HG03378 (cell line): ENCODE results near the gene IL17REL.

Experiments
- ATAC-seq: cut with Tn5 transposase; IDR thresholded peaks from one replicate; pipeline ENCODE4 v1.9.1; 2021; ENCODE audit warnings: mild to moderate bottlenecking, moderate library complexity; ENCODE audit not compliant: unreplicated experiment

The IL17REL gene

GRCh38 chr22:50008151-50009040 lies 4.2 kb downstream of the IL17REL start:
- ATAC-seq, result no peak

GRCh38 chr22:50007057-50007511 lies 5.5 kb downstream of the IL17REL start:
- no peak for ATAC-seq

GRCh38 chr22:50004918-50005317 lies 7.6 kb downstream of the IL17REL start:
- no peak for ATAC-seq

- no peak for ATAC-seq
These were observed 9.8 kb downstream of the IL17REL start for GRCh38 chr22:50002791-50003190.

DNA sequence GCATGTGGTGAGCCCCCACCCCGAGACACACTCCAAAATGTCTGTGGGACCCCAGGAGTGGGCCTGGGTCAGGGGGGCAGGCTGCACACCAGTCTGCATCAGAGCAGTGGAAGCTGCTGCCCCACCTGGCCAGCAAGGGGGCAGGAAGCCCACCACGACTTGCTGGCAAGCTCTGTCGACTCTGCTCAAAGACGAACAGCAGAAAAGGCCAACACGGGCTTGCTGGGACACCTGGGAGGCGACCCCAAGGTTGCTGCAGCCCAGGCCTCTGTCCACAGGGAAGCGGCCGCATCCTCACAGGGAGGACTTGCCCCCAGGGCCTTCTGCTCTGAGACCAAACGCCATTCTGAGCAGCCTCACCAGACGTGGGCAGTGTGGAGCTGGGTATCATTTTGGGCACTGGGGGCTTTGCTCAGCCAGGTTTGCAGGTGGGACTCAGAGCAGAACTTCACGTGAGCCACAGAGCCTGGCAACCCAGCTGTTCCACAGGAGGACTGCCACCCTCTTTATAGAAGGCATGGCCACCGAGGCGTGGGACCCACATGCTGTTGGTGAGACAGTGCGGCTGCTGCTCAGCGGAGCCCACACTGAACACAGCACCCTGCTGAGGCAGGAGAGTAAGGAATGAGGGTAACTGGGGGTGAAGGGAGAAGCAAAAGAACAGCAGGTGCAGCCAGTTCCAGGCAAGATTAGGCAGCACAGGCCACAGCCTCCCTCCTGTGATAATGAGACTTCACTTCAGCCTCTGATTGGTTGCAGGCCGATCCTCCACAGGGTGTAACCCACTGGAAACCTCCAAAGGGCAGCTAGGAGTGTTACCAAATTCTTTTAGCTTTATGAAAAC lies 11.0 kb downstream of the IL17REL start:
- no peak for ATAC-seq

DNA sequence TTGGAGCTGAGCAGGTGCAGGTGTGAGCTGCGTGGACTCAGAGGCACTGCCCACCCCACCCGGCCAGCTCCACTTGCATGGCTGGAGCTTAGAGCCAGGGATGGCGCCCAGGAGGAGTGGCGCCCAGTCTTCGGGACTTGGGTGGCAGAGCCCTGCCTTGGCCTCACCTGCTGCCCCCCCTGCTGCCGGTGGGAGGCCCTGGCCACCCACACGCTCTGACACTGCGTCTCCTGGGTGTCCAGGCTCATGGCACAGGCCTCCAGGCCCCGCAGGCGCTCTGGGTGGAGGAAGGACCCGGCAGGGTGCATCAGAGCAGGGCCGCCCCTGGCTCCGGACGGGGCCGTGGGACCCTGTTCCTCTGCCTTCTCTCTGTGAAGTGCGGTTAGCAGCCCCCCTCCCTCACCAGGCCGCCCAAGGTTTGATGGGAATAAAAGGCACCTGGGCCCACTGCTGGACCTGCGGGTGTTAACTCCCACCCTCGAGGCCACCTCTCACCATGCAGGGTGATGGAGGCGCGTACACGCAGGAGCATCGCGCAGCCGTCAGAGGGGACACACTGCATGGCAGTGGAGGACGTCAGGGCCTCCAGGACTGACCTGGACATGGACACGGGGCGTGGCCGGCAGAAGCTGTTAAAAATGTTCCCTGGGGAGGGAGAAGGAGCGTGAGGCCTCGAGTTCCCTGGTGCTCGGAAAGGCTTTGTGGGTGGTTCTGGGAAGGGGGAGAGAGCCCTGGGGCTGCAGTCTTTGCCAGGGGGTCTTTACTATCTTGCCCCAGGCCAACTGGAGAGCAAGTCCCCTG lies 11.8 kb downstream of the IL17REL start:
- ATAC-seq, result no peak

GRCh38 chr22:49999946-50000586 lies 12.5 kb downstream of the IL17REL start:
- no peak for ATAC-seq

- ATAC-seq, result no peak
These were observed 13.3 kb downstream of the IL17REL start for GRCh38 chr22:49999063-49999945.

DNA sequence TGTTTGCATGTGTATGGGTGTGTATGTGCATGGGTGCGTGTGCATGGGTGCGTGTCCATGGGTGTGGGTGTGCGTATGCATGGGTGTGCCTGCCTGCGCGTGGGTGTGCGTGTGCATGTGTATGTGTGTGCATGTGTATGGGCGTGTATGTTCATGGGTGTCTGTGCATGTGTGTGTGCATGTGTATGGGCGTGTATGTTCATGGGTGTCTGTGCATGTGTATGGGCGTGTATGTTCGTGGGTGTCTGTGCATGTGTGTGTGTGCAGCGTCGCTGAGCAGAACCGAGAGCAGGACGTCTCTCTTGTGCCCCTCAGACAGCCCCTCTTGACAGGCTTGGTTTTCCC lies 13.9 kb downstream of the IL17REL start:
- no peak for ATAC-seq

GRCh38 chr22:49997932-49998717 lies 14.4 kb downstream of the IL17REL start:
- no peak for ATAC-seq

DNA sequence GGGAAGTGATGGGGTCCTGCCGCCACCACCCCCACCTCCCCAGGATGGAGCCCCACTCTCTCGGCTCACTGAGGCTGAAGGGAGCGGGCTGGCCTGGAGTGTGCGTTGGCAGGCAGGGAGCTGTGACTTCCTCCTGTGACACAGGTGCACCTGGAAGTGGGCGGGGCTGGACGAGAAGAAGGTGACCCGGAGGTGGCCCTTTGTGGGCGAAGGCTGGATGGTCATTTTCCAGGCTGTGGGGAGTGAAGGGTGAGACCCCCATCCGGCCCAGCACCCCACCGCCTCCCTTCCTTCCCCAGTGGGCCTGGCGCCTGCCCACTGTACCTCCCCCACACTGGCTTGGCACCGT lies 15.3 kb downstream of the IL17REL start:
- no peak for ATAC-seq

DNA sequence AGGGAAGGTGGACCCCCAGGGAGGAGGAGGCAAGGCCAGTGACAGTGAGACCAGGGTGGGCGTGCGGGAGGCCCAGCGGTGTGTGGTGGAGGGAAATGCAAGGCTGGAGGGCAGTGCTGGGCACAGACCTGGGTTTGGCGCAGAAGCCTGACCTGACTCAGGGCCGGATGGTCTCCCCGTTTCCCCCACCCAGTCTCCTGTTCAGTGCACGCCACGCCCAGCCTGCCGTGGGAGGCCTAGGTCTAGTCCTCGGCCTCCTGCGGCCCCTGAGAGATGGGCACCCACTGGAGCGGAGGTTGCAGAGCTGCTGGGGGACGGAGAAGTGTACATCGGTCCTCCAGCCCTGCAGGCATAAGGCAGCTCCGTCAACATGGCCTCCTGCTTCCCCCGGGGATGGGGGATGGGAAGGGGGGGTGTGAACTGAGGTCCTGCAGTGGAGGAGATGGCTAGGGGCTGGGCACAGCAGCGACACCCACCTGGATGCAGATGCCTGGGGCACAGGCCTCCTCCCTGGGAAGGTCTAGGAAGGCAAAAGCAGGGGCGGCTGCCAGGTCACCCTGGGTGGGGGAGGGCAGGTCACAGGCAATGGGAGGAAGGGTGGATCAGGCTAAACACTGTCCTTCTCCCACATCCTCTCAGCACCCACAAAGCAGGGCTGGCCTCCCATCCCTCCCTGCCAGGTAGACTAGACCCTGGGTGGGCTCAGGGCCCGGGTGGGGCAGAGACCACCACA lies 15.9 kb downstream of the IL17REL start:
- no peak for ATAC-seq

DNA sequence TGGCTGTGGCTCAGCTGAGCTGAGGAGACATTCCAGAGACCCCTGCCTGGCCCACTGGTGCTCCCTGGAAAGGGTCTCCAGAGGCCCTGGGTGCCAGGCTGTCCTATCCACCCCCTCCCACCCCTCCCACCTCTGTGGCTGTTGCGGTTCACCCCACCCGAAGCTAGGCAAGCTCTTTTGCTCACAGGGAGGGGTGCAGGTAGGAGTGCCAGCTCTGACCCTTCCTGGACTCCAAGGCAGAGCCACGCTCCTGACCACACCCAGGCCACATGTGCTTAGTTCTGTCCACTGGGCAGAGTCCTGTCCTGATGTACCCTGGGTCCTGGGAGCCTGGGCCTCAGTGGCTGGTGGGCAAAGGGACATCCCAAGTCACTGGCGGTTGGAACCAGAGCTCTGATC lies 16.4 kb downstream of the IL17REL start:
- no peak for ATAC-seq

GRCh38 chr22:49995361-49996118 lies 17.0 kb downstream of the IL17REL start:
- ATAC-seq, result no peak

DNA sequence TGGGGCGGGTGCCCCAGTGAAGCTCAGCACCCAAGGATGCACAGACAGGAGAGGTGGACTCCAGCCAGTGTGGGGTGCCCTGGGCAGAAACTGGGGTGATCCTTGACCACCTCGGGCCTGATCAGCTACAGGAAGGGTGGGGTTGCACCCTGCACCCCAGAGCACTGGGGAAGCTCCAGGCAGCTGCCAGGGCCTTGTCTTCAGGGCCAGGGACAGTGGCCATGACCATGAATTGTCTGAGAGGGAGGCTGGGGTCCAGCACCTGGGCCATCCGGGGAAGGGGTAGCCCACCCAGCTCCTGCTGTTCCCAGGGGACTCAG lies 17.6 kb downstream of the IL17REL start:
- ATAC-seq, result no peak

DNA sequence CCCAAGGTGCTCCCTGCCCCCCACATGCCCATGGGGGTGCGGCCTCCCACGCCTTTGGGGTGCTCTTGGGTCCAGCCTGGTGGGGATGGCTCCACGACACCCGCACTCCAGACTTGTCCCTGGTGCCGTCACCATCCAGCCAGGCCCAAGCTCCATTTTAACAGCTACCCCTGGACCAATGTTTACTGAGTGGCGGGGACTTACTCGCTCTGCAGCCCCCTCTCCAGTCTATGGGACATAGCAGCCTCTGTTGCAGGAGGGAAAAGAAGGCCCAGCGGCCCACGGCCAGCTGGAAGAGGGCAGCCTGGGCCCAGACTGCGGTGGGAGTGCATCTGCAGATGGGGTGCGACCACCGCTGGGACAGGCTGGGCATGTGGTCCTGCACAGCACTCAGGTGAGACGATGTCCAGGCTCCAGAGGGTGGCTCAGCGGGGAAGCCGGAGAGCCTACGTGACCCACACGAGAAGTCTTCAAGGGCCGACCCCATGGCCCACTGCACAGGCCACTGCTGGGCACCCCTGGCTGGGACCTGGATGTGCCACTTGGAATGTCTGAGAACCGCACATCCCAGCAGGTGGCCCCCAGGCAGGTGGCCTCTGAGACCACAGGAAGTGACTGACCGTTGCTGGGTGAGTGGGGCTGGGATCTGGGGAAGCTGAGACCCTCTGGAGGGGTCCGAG lies 18.1 kb downstream of the IL17REL start:
- ATAC-seq, result no peak

GRCh38 chr22:49993649-49994360 lies 18.8 kb downstream of the IL17REL start:
- no peak for ATAC-seq
